Measurements from ENCODE around the gene CCDC179.

The CCDC179 gene

DNA sequence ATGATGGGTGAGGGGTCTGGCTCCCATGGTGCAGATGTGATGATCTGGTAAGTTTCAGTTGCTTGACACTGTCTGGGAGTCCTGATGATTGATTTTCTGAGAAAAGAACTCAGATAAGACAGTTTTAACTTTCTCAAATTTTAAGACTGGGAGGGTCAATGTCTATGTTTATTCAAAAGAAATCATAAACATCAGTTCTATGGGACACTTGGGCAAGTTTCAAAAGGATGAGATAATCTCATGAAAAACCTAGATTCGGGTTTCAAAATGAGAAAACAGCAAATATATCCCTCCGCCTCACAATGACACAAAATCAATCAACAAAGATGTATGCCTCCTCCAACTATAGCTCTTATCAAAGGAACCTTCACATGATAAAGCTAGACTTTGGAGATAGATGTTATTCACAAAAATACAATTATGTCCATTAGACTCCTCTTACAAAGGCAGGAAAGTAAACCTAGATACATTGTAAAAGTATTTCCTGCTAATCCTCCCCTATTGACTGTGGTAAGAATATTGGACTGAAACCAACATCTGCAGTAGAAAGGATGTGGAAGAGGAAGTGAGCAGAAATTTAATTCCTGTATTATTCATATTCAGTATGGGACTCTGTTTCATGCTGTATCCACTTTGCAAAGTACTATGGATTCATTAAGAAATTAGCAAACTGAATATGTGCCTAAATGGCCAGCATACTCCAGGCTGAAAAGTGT lies 52.3 kb downstream of the CCDC179 start:
- no peak for DNase-seq

- DNase-seq = no peak
Measured at GRCh38 chr11:22807391-22807790, 52.9 kb downstream of the CCDC179 start.

- DNase-seq = no peak
Measured at GRCh38 chr11:22802861-22803260, 57.4 kb downstream of the CCDC179 start.

DNA sequence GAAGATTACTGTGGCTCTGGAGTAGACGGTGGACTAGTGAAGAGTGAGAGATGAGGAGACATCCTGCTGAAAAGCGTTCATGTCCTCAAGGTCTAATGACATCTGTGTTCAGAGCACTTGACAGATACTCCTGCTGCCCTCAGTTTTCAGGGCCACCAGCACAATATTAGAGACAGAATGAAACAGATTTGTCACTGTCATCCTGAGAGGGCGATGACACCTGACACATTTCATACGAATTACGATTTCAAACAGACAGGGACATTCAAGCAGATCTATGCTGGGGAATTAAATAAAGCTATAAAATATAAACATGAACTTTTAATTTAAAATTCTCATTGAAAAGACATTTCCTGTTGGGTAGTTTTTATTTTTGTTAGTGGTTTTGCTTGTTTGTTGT lies 59.8 kb downstream of the CCDC179 start:
- DNase-seq = no peak

- no peak for DNase-seq
Measured at GRCh38 chr11:22798901-22799300, 61.4 kb downstream of the CCDC179 start.

GRCh38 chr11:22797047-22797446 lies 63.2 kb downstream of the CCDC179 start:
- DNase-seq = no peak

All from activated T-cell treated with anti-CD3 and anti-CD28 coated beads, Interleukin-2, amount 50 U/mL, for 48 hours (primary cell).